Urinary bladder (tissue), 4 donors: ENCODE measurements around the gene OSBPL7. TPM values are rescaled to one million over a fixed set of nuclear protein-coding genes. Genes with fewer than 3 reads are reported as not detected.

Experiments
- DNase-seq: peaks from one replicate; pipeline ENCODE4 v3.0.0-alpha.2; 2015; ENCODE audit errors: extremely low spot score
- H3K27ac ChIP-seq: one replicate; pipeline ENCODE4 v1.5.1; 2013; ENCODE audit warnings: low read depth, mild to moderate bottlenecking, moderate library complexity
- H3K36me3 ChIP-seq: one replicate; pipeline ENCODE4 v1.6.1; 2013; ENCODE audit warnings: mild to moderate bottlenecking, moderate library complexity; ENCODE audit not compliant: insufficient read depth
- H3K4me1 ChIP-seq: one replicate; pipeline ENCODE4 v1.6.1; 2013; ENCODE audit warnings: mild to moderate bottlenecking, moderate library complexity; ENCODE audit not compliant: insufficient read depth
- H3K4me3 ChIP-seq: one replicate; pipeline ENCODE4 v1.5.1; 2013; ENCODE audit warnings: low read depth, low read length
- WGBS: extraction: QIAGEN DNeasy Blood & Tissue Kit; methylation state at CpG from one replicate; pipeline ENCODE4 v1.1.7; 2013; 5-methylcytosine and 5-hydroxymethylcytosine counted together
- polyA plus RNA-seq: library from polyadenylated mRNA; stranded (reverse); fragments of 200-250 nt; gene quantifications from one replicate; pipeline ENCODE4 v1.2.3, GENCODE V29; 2013
- total RNA-seq: library from RNA; depleted of rRNA; stranded (reverse); fragments of >200 nt; gene quantifications from one replicate; pipeline ENCODE4 v1.2.3, GENCODE V29; 2014
- donor health status: healthy with polysubstance abuse.
- donor health status: healthy.

The OSBPL7 gene, protein sequence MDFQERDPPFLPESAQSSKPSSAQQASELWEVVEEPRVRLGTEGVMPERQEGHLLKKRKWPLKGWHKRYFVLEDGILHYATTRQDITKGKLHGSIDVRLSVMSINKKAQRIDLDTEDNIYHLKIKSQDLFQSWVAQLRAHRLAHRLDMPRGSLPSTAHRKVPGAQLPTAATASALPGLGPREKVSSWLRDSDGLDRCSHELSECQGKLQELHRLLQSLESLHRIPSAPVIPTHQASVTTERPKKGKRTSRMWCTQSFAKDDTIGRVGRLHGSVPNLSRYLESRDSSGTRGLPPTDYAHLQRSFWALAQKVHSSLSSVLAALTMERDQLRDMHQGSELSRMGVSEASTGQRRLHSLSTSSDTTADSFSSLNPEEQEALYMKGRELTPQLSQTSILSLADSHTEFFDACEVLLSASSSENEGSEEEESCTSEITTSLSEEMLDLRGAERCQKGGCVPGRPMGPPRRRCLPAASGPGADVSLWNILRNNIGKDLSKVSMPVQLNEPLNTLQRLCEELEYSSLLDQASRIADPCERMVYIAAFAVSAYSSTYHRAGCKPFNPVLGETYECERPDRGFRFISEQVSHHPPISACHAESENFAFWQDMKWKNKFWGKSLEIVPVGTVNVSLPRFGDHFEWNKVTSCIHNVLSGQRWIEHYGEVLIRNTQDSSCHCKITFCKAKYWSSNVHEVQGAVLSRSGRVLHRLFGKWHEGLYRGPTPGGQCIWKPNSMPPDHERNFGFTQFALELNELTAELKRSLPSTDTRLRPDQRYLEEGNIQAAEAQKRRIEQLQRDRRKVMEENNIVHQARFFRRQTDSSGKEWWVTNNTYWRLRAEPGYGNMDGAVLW
- total RNA-seq (7.8 TPM), polyA plus RNA-seq (9.6 TPM)

DNA sequence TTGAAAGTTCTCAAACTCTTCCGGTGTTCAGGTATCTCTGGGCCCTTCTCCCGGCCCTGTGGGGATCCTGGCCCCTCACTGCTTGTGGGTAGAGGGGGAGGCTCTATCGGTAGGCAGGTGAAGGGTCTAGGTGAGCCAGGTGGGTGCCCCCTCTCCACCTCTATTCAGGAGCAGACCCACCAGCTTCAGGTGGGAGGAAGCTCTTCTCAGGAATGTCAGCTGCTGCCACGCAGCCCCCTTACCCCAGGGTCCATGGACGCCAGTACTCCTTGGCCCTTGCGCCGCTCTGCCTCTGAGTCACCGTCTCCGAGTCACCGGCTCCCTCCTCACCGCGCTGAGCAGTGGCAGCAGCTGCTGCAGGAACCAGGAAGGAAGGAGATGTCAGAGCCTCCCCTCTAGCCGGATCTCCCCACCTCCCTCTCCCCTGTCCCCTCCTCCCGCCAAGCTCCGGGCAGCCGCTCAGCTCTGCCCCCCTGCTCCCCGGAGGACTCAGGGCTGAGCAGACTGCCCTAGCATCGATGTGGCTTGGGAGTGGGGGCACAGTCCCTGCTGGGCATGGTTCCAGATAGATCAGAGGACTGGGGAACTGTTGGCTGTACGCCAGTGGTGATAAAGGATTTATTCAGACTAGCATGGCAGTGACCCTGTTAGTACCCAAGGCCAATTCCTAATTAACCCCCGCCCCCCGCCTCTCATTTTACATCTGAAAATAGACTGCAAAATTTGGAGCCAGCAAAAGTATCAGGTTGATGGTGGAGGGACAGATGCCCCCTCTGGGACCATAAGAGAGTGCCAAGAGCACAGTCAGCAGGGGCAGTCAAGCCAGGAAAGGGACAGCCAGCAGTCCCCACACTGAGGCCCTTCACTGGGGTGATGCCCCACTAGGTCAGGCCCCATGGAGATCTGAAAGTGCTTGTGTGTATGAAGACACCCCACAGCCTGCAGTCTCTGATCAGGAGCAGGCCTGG lies at the start of gene OSBPL7:
Gene OSBPL7, minus strand, starts transcription at position 371 of the 968 bp plus-strand sequence. CDS start 1,516 bp downstream, outside the sequence.
- peak within 1 kb of the TSS; percentile 43 for H3K27ac ChIP-seq
- peak; percentile 69 for DNase-seq
- peaks cover 5% of the 10 kb centered on the region for H3K36me3 ChIP-seq
- 5% methylated on average over 21 of the region's 21 CpGs for WGBS
- peak within 1 kb of the TSS; percentile 58 for H3K4me3 ChIP-seq
- H3K4me1 ChIP-seq, result no peaks in the 10 kb centered on the region

- Histone ChIP-seq H3K4me1 (no peaks in the 10 kb centered on the region), H3K27ac (no peak overlapping the region), H3K36me3 (no peaks in the 10 kb centered on the region), H3K4me3 (no peak overlapping the region)
- no peak for DNase-seq
These were observed 49.5 kb upstream of the OSBPL7 start for GRCh38 chr17:47871048-47871447.

DNA sequence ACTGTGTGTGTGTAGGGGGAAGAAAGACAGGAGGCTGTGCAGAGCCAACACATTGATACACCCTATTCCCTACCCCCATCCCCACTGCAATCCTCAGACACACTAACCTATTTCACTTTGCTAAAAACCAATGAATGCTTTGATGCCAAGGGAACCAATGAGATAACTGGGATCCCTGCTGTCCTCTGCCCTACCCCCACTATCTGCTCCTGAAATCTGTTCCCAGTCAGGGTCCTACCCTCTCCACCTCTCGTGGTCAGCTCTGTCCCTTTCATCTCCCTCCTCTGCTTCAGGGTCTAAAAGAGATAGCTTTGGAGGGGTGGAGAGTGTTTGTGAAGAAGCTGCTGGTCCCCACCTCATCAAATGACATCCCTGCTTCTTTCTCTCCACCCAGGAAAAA lies 48.5 kb upstream of the OSBPL7 start:
- Histone ChIP-seq H3K4me3 (no peak overlapping the region), H3K27ac (no peak overlapping the region), H3K4me1 (no peaks in the 10 kb centered on the region), H3K36me3 (no peaks in the 10 kb centered on the region)
- 24% methylated on average over 1 of the region's 1 CpG for WGBS
- DNase-seq, result no peak

GRCh38 chr17:47869114-47869513 lies 47.5 kb upstream of the OSBPL7 start:
- no peak for DNase-seq
- WGBS, result 32% methylated on average over 2 of the region's 2 CpGs
- H3K4me1 ChIP-seq, result no peaks in the 10 kb centered on the region
- no peaks in the 10 kb centered on the region for H3K36me3 ChIP-seq
- no peak overlapping the region for H3K27ac ChIP-seq
- H3K4me3 ChIP-seq, result no peak overlapping the region

GRCh38 chr17:47867813-47868533 lies 46.4 kb upstream of the OSBPL7 start:
- WGBS, result 84% methylated on average over 11 of the region's 11 CpGs
- Histone ChIP-seq H3K4me1 (no peaks in the 10 kb centered on the region), H3K4me3 (no peak overlapping the region), H3K27ac (no peak overlapping the region), H3K36me3 (no peaks in the 10 kb centered on the region)
- no peak for DNase-seq

- H3K4me3 ChIP-seq, result no peak overlapping the region
- H3K27ac ChIP-seq, result no peak overlapping the region
- H3K36me3 ChIP-seq, result no peaks in the 10 kb centered on the region
- DNase-seq, result no peak
- H3K4me1 ChIP-seq, result no peaks in the 10 kb centered on the region
- 43% methylated on average over 20 of the region's 20 CpGs for WGBS
These were observed 45.3 kb upstream of the OSBPL7 start for GRCh38 chr17:47866941-47867340.

- H3K27ac ChIP-seq, result no peak overlapping the region
- H3K4me1 ChIP-seq, result no peaks in the 10 kb centered on the region
- H3K4me3 ChIP-seq, result no peak overlapping the region
- no peaks in the 10 kb centered on the region for H3K36me3 ChIP-seq
- 34% methylated on average over 7 of the region's 7 CpGs for WGBS
- no peak for DNase-seq
These were observed 43.2 kb upstream of the OSBPL7 start for GRCh38 chr17:47864791-47865216.

GRCh38 chr17:47862621-47863440 lies 41.2 kb upstream of the OSBPL7 start:
- H3K36me3 ChIP-seq, result no peaks in the 10 kb centered on the region
- no peak overlapping the region for H3K27ac ChIP-seq
- no peak for DNase-seq
- no peaks in the 10 kb centered on the region for H3K4me1 ChIP-seq
- H3K4me3 ChIP-seq, result no peak overlapping the region
- WGBS, result 65% methylated on average over 7 of the region's 7 CpGs

DNA sequence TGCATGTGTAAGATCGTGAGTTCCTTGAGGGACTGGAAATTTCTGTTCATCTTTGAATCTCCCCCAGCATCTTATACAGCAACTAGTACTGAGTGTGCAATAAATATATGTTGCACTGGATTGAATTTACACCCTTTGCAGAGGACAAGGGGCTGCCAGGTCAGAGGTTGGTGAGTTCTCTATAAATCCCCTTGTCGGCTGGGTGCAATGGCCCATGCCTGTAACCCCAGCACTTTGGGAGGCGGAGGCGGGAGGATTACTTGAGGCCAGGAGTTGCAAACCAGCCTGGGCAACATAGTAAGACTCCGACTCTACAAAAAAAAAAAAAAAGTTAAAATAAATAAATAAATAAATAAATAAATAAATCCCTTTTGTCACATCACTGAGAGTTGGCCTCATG lies 38.8 kb upstream of the OSBPL7 start:
- Histone ChIP-seq H3K4me3 (no peak overlapping the region), H3K27ac (no peak overlapping the region), H3K36me3 (no peaks in the 10 kb centered on the region), H3K4me1 (no peaks in the 10 kb centered on the region)
- no peak for DNase-seq
- WGBS, result 81% methylated on average over 5 of the region's 5 CpGs

DNA sequence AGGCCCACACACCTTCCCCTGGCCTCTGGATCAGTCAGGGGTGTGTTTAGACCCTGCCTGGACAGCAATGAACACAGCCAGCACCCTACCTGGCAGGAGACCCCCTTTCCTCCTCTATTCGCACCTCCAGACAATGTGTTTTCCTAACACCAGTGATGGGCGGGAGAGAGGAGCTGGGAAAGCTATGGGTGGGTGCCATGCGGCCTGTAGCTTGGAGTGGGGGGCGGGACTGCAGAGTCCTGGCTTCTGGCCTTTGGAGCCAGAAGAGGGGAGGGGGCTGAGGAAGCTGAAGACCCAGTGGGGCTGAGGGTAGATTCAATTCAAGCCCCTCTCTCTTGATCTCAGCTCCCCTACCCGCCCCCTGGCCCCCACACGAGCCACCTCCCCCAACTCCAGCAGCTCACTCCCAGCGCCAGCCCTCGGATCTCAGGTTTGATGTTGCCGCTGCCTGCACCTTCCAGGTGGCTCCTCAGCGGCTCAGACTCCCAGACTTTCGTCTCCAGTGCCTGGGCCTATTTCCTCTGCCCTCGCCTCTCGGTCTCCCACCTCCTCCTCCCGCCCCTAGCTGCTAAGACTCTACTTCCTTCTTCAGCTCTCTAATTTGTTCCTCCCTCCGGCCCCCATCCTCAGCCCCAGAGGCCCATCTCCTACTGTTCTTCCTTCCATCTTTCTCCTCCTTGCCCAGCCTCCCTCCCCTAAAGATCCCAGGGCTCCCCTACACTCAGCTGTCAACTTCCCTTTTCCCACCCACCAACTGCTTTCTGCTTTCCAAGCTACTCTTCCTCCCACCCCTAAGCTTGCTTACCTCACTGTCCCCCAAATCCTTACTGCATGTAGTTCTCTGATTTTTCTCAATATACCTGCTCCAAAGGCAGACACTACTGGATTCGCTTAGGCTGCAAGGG lies 36.2 kb upstream of the OSBPL7 start:
- 59% methylated on average over 16 of the region's 16 CpGs for WGBS
- H3K27ac ChIP-seq, result no peak overlapping the region

GRCh38 chr17:47856830-47857229 lies 35.2 kb upstream of the OSBPL7 start:
- H3K4me3 ChIP-seq, result no peak overlapping the region
- no peak for DNase-seq
- H3K27ac ChIP-seq, result no peak overlapping the region
- no peaks in the 10 kb centered on the region for H3K4me1 ChIP-seq
- H3K36me3 ChIP-seq, result no peaks in the 10 kb centered on the region

More for the DNA sequence above, 36.2 kb upstream of the OSBPL7 start:
- Histone ChIP-seq H3K36me3 (no peaks in the 10 kb centered on the region), H3K4me3 (no peak overlapping the region), H3K4me1 (no peaks in the 10 kb centered on the region)
- DNase-seq, result no peak
